ENCODE measurements around the gene GPX5.
"Not testable (repeated sequence)": the region's sequence is repeated elsewhere in the genome, so short reads cannot be mapped to it uniquely, and the experiment has no call there.

The GPX5 gene

GRCh38 chr6:28497893-28498292 is 27.8 kb upstream of the GPX5 start:
- no peak for DNase-seq (ENCODE audit: low read depth)
- no peak overlapping the region for H3K4me3 ChIP-seq (ENCODE audit: low read depth, low read length)
- TF ChIP-seq CTCF (IDR thresholded peaks at IDR 0.05; ENCODE audit: insufficient read depth, low read depth, low read length, missing control alignments): no peak

- no peak overlapping the region for H3K4me3 ChIP-seq (ENCODE audit: low read depth, low read length)
- DNase-seq (ENCODE audit: low read depth): no peak
- no peak for TF ChIP-seq CTCF (IDR thresholded peaks at IDR 0.05; ENCODE audit: insufficient read depth, low read depth, low read length, missing control alignments)
Observed at GRCh38 chr6:28501259-28501658, 24.4 kb upstream of the GPX5 start.

- DNase-seq (ENCODE audit: low read depth): not testable (repeated sequence)
Observed at GRCh38 chr6:28502136-28502535, 23.5 kb upstream of the GPX5 start.

GRCh38 chr6:28502709-28503305 is 22.9 kb upstream of the GPX5 start:
- not testable (repeated sequence) for DNase-seq (ENCODE audit: low read depth); H3K4me3 ChIP-seq (ENCODE audit: low read depth, low read length)

More at GRCh38 chr6:28502136-28502535, 23.5 kb upstream of the GPX5 start:
- H3K4me3 ChIP-seq (ENCODE audit: low read depth, low read length): not testable (repeated sequence)

GRCh38 chr6:28505733-28506132 is 19.9 kb upstream of the GPX5 start:
- no peak overlapping the region for H3K4me3 ChIP-seq (ENCODE audit: low read depth, low read length)
- no peak for TF ChIP-seq CTCF (IDR thresholded peaks at IDR 0.05; ENCODE audit: insufficient read depth, low read depth, low read length, missing control alignments)
- DNase-seq (ENCODE audit: low read depth): no peak

- DNase-seq (ENCODE audit: low read depth): no peak
- TF ChIP-seq CTCF (IDR thresholded peaks at IDR 0.05; ENCODE audit: insufficient read depth, low read depth, low read length, missing control alignments): no peak
- H3K4me3 ChIP-seq (ENCODE audit: low read depth, low read length): no peak overlapping the region
Observed at GRCh38 chr6:28506807-28507475, 18.7 kb upstream of the GPX5 start.

GRCh38 chr6:28511628-28512300 is 13.9 kb upstream of the GPX5 start:
- no peak overlapping the region for H3K4me3 ChIP-seq (ENCODE audit: low read depth, low read length)
- no peak for TF ChIP-seq CTCF (IDR thresholded peaks at IDR 0.05; ENCODE audit: insufficient read depth, low read depth, low read length, missing control alignments)
- DNase-seq (ENCODE audit: low read depth): no peak

GRCh38 chr6:28512387-28512786 is 13.3 kb upstream of the GPX5 start:
- H3K4me3 ChIP-seq (ENCODE audit: low read depth, low read length); DNase-seq (ENCODE audit: low read depth): not testable (repeated sequence)

Data from GM12865 (cell line).